IMR-90 (cell line): ENCODE measurements around the gene DALRD3. TPM values are rescaled to one million over a fixed set of nuclear protein-coding genes. Genes with fewer than 3 reads are reported as not detected.

Source experiments
- ATAC-seq: fragments of 200-7000 bp; cut with Tn5 transposase; 2 replicates; pipeline ENCODE4 v1.9.1; 2020; ENCODE audit warnings: low read depth, mild to moderate bottlenecking, moderate library complexity
- BruUV-seq: library from RNA; stranded (reverse); fragments of 400-500 nt; replicated peaks from 2 replicates; lab custom pipeline; 2021; lab: Mats Ljungman, UMichigan
- CTCF ChIA-PET: fragments of 300-600 bp; formaldehyde crosslinking; extraction: SDS; loops from one replicate; lab custom pipeline; 2021; ENCODE audit warnings: antibody characterized with exemption; lab: Yijun Ruan, JAX
- POLR2A ChIA-PET: fragments of 300-600 bp; sonication (Branson Sonifier 250); formaldehyde crosslinking; loops from one replicate; lab custom pipeline; 2022; ENCODE audit warnings: antibody characterized with exemption; ENCODE audit not compliant: unreplicated experiment; lab: Charles Lee
- DNase-seq: peaks from one replicate; pipeline ENCODE4 v3.0.0; 2013
- H2AFZ ChIP-seq: replicated peaks from 2 replicates; pipeline ENCODE3; 2013; ENCODE audit warnings: low read length, mild to moderate bottlenecking; ENCODE audit not compliant: poor library complexity
- H2AK5ac ChIP-seq: 2 replicates; pipeline ENCODE4 v1.6.1; 2013; ENCODE audit warnings: low read depth, low read length, inconsistent platforms
- H2AK9ac ChIP-seq: replicated peaks from 2 replicates; pipeline ENCODE3; 2013; ENCODE audit warnings: mild to moderate bottlenecking, low read depth, low read length, moderate library complexity; ENCODE audit not compliant: poor library complexity
- H2BK120ac ChIP-seq: 2 replicates; pipeline ENCODE4 v1.6.1; 2013; ENCODE audit warnings: low read depth, low read length, inconsistent platforms
- H2BK15ac ChIP-seq: 3 replicates; pipeline ENCODE4 v1.6.1; 2013; ENCODE audit warnings: low read depth, low read length, inconsistent platforms
- H2BK20ac ChIP-seq: 2 replicates; pipeline ENCODE4 v1.6.1; 2013; ENCODE audit warnings: low read depth, mild to moderate bottlenecking, inconsistent platforms, low read length, moderate library complexity
- H2BK5ac ChIP-seq: 2 replicates; pipeline ENCODE4 v1.6.1; 2013; ENCODE audit warnings: mild to moderate bottlenecking, low read depth, low read length, inconsistent platforms; ENCODE audit not compliant: poor library complexity, severe bottlenecking
- H3K14ac ChIP-seq: replicated peaks from 2 replicates; pipeline ENCODE4 v1.6.1; 2013; ENCODE audit warnings: low read depth, low read length, inconsistent platforms
- H3K18ac ChIP-seq: 2 replicates; pipeline ENCODE4 v1.6.1; 2013; ENCODE audit warnings: low read depth, low read length, control low read depth
- H3K23ac ChIP-seq: 2 replicates; pipeline ENCODE4 v1.6.1; 2013; ENCODE audit warnings: low read depth, low read length, inconsistent platforms
- H3K27ac ChIP-seq: 2 replicates; pipeline ENCODE4 v1.5.1; 2013; ENCODE audit warnings: mild to moderate bottlenecking, control low read depth, low read length; ENCODE audit not compliant: insufficient read depth
- H3K27me3 ChIP-seq: 2 replicates; pipeline ENCODE4 v1.6.1; 2013; ENCODE audit warnings: low read length; ENCODE audit not compliant: control insufficient read depth, insufficient read depth
- H3K36me3 ChIP-seq: 2 replicates; pipeline ENCODE4 v1.6.1; 2013; ENCODE audit warnings: low read length, mixed read lengths; ENCODE audit not compliant: control insufficient read depth, insufficient read depth
- H3K4ac ChIP-seq: 2 replicates; pipeline ENCODE4 v1.6.1; 2013; ENCODE audit warnings: low read depth, low read length, inconsistent platforms
- H3K4me1 ChIP-seq: 2 replicates; pipeline ENCODE4 v1.6.1; 2013; ENCODE audit warnings: low read length, mixed read lengths; ENCODE audit not compliant: control insufficient read depth, insufficient read depth
- H3K4me2 ChIP-seq: 2 replicates; pipeline ENCODE4 v1.6.1; 2013; ENCODE audit warnings: low read depth, mild to moderate bottlenecking, control low read depth, low read length, moderate library complexity
- H3K4me3 ChIP-seq: 2 replicates; pipeline ENCODE4 v1.5.1; 2013; ENCODE audit warnings: low read depth, mild to moderate bottlenecking, control low read depth, low read length, moderate library complexity; ENCODE audit not compliant: insufficient read depth
- H3K56ac ChIP-seq: 2 replicates; pipeline ENCODE4 v1.6.1; 2013; ENCODE audit warnings: low read length, inconsistent platforms; ENCODE audit not compliant: insufficient read depth; ENCODE audit errors: extremely low read depth
- H3K79me1 ChIP-seq, 2 experiments: 2 replicates each; pipeline ENCODE4 v1.6.1; 2013; ENCODE audit warnings: low read length in 2 of 2, inconsistent platforms in 1 of 2, low read depth in 1 of 2
- H3K9ac ChIP-seq: 2 replicates; pipeline ENCODE4 v1.6.1; 2013; ENCODE audit warnings: low read depth, low read length, control low read depth
- H3K9me1 ChIP-seq: 2 replicates; pipeline ENCODE4 v1.6.1; 2013; ENCODE audit warnings: low read length, inconsistent platforms; ENCODE audit not compliant: insufficient read depth
- H3K9me3 ChIP-seq: 2 replicates; pipeline ENCODE4 v1.6.1; 2013; ENCODE audit warnings: low read length; ENCODE audit not compliant: control insufficient read depth, insufficient read depth
- H4K20me1 ChIP-seq: 2 replicates; pipeline ENCODE4 v1.6.1; 2013; ENCODE audit warnings: low read length, inconsistent platforms; ENCODE audit not compliant: insufficient read depth
- H4K5ac ChIP-seq: 2 replicates; pipeline ENCODE4 v1.6.1; 2013; ENCODE audit warnings: mild to moderate bottlenecking, low read depth, low read length, control low read depth
- H4K8ac ChIP-seq, 2 experiments: 2 replicates each; pipeline ENCODE4 v1.6.1; 2013; ENCODE audit warnings: low read depth in 2 of 2, low read length in 2 of 2, control low read depth in 1 of 2, inconsistent platforms in 1 of 2
- H4K91ac ChIP-seq: 2 replicates; pipeline ENCODE4 v1.6.1; 2013; ENCODE audit warnings: low read depth, low read length, inconsistent platforms; ENCODE audit not compliant: insufficient read depth
- BHLHE40 ChIP-seq: fragments of 150-350 bp; IDR thresholded peaks from 2 replicates; pipeline ENCODE4 v1.6.1; 2016; ENCODE audit warnings: mild to moderate bottlenecking, low read depth, low read length
- MAFK ChIP-seq: IDR thresholded peaks from 2 replicates; pipeline ENCODE4 v1.6.1; 2012; ENCODE audit warnings: low read depth, low read length, improper control_type of control experiment
- RCOR1 ChIP-seq: IDR thresholded peaks from 2 replicates; pipeline ENCODE4 v1.6.1; 2012; ENCODE audit warnings: mild to moderate bottlenecking, low read length, improper control_type of control experiment; ENCODE audit not compliant: insufficient replicate concordance
- WGBS, 2 experiments: methylation state at CpG; one replicate each; pipeline versions ENCODE4 v1.1.5 to v1.1.7; 2013; ENCODE audit warnings: missing lambda C conversion rate in 2 of 2; ENCODE audit not compliant: insufficient read length in 1 of 2; ENCODE audit errors: extremely low coverage in 2 of 2; 5-methylcytosine and 5-hydroxymethylcytosine counted together
- dilution Hi-C: fragments of 300-500 bp; cut with HindIII; formaldehyde crosslinking; loops from one replicate; pipeline ENCODE4 v1.14.3; 2018; ENCODE audit warnings: low sequenced_read_pairs; ENCODE audit not compliant: unreplicated experiment
- in situ Hi-C: fragments of 300-500 bp; cut with MboI; formaldehyde crosslinking; loops from 3 replicates; pipeline ENCODE4 v1.14.3; 2019; ENCODE audit warnings: low sequenced_read_pairs, inconsistent platforms, mixed read lengths
- intact Hi-C: fragments of 100-400 bp; cut with micrococcal nuclease; formaldehyde crosslinking; loops from 2 replicates; pipeline ENCODE4 v1.10.0; 2022
- polyA plus RNA-seq, 3 experiments: library from polyadenylated mRNA; depleted of rRNA; stranded (reverse); fragments of >200 nt; gene quantifications; 2 replicates each; pipeline ENCODE4 v1.2.3, GENCODE V29; 2012; ENCODE audit warnings: low replicate concordance in 1 of 3
- total RNA-seq: library from RNA; depleted of rRNA; stranded (reverse); fragments of >200 nt; gene quantifications from 2 replicates; pipeline ENCODE4 v1.2.3, GENCODE V29; 2012

DALRD3 gene
- total and polyA plus RNA-seq, 2 of the 4 experiments (the other 2 are of a cell fraction) = 27.8 to 42.2 TPM

DNA sequence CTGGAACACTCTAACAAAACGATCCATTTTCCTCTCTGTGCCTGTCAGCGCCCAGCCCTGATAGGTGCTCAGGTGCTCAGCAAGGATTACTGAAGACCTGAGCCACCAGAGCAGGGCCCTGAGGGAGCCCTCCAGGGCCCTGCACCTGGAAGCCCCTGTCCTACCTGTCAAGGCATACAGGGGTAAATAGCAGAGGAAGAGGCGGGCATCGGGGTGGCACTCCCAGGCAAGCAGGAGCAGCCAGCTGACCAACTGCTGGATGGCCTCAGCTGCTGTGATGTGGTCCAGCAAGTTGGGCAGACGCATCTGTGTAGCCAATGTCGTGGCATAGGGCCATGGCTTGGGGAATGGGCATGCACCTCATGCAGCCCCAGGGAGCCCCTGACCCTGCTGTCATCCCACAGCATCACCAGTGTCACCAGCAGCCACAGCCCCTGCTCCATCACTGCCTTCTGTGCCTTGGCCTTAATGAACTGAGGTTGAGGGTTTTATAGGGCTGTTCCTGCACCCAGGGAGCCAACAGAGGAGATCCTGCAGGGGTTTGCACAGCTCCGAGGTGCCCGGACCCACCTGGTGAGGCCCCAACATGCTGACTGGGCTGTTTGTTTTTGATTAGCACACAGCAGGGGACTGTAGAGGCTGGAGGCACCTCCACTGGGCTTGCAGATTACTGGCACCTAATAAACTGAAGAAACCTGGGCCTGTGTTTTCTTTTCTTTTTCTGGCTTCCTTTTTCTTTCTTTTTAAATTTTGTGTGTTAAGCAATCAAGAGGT, 19.1 kb downstream of the DALRD3 start:
- Histone ChIP-seq H4K8ac (no peak overlapping the region), H2BK20ac (no peak overlapping the region), H2BK5ac (no peak overlapping the region), H3K18ac (no peak overlapping the region), H2AK5ac (no peak overlapping the region), H3K14ac (no peak overlapping the region), H3K9me1 (no peaks in the 10 kb centered on the region; the same call in 1 of the 2 replicates), H2BK120ac (no peak overlapping the region), H3K9ac (no peak overlapping the region), H3K4me2 (no peak overlapping the region), H3K79me1 (peaks cover 32 to 41% of the 10 kb centered on the region in 2 experiments), H4K20me1 (no peaks in the 10 kb centered on the region; the same call in 1 of the 2 replicates), H4K5ac (no peak overlapping the region), H3K27ac (no peak overlapping the region), H3K4ac (no peak overlapping the region), H3K4me1 (no peaks in the 10 kb centered on the region), H3K27me3 (no peaks in the 10 kb centered on the region), H2BK15ac (no peak overlapping the region), H3K4me3 (no peak overlapping the region), H3K36me3 (peaks cover 6% of the 10 kb centered on the region; the same call in 1 of the 2 replicates), H3K56ac (no peak overlapping the region), H2AK9ac (no peak overlapping the region), H4K91ac (no peak overlapping the region), H3K23ac (no peak overlapping the region), H3K9me3 (no peaks in the 10 kb centered on the region), H2AFZ (no peak overlapping the region)
- no peak for TF ChIP-seq MAFK
- no peak for TF ChIP-seq RCOR1
- TF ChIP-seq BHLHE40 = no peak
- CTCF ChIA-PET = no interaction called here
- intact Hi-C loops (no loop called here), dilution Hi-C loops (no loop called here), in situ Hi-C loops (no loop called here)
- no peak for DNase-seq
- POLR2A ChIA-PET = no interaction called here
- WGBS, 2 experiments = 77% methylated on average over 3 of the region's 8 CpGs; no CpG with 5 or more reads in 1 of the 2 experiments
- no TSS peak for BruUV-seq
- no peak for ATAC-seq
